Psoas muscle (tissue), 8 donors: ENCODE data around the gene CEBPB. TPM values are rescaled to one million over a fixed set of nuclear protein-coding genes. Genes with fewer than 3 reads are reported as not detected.

ENCODE experiments used
- ATAC-seq, 4 donors: fragments of 200-7000 bp; cut with Tn5 transposase; one replicate each; pipeline ENCODE4 v1.9.1; 2020; ENCODE audit warnings: moderate library complexity in 3 of 4, mild to moderate bottlenecking in 2 of 4
- DNase-seq, 2 donors: peaks; one replicate each; pipeline ENCODE4 v3.0.0-alpha.2; 2020
- H3K27ac ChIP-seq: fragments of 200-600 bp; one replicate; pipeline ENCODE4 v1.8.0; 2022
- H3K27me3 ChIP-seq, 3 donors: fragments of 200-600 bp in 1 of 3; one replicate each; pipeline versions ENCODE4 v1.6.1 to v1.8.0; 2013 to 2022; ENCODE audit warnings: low read length in 2 of 3, mild to moderate bottlenecking in 2 of 3, moderate library complexity in 1 of 3; ENCODE audit not compliant: insufficient read depth in 3 of 3
- H3K36me3 ChIP-seq, 2 donors: fragments of 200-600 bp in 1 of 2; one replicate each; pipeline versions ENCODE4 v1.6.1 to v1.8.0; 2013 to 2022; ENCODE audit warnings: low read depth in 1 of 2, mild to moderate bottlenecking in 1 of 2, moderate library complexity in 1 of 2; ENCODE audit not compliant: insufficient read depth in 1 of 2
- H3K4me1 ChIP-seq: fragments of 200-600 bp; one replicate; pipeline ENCODE4 v1.8.0; 2022
- H3K4me3 ChIP-seq: fragments of 200-600 bp; one replicate; pipeline ENCODE4 v1.8.0; 2022; ENCODE audit warnings: mild to moderate bottlenecking
- H3K9me3 ChIP-seq: fragments of 200-600 bp; one replicate; pipeline ENCODE4 v1.8.0; 2022
- whole genome bisulfite sequencing, 3 donors: extraction: QIAGEN DNeasy Blood & Tissue Kit; methylation state at CpG; one replicate each; pipeline versions ENCODE4 v1.1.6 to v1.1.7; 2013; 5-methylcytosine and 5-hydroxymethylcytosine counted together
- intact Hi-C, 2 donors: fragments of 100-400 bp; cut with DNase I; formaldehyde crosslinking; loops; one replicate each; pipeline versions ENCODE4 v1.11.0 to v1.14.2; 2022
- polyA plus RNA-seq, 3 donors: library from polyadenylated mRNA; stranded (reverse); fragments of 200-250 nt; gene quantifications; one replicate each; pipeline ENCODE4 v1.2.3, GENCODE V29; 2013
- total RNA-seq, 4 donors: library from RNA; stranded (reverse); fragmentation: NEBNext Ultra II Directional in 2 of 4; extraction: Animal tissue kit (Norgen Biotek cat#: 25700) in 2 of 4; gene quantifications; one replicate each; pipeline versions ENCODE4 v1.2.1 to v1.2.4, GENCODE V29; 2021 to 2023
- TF ChIP-seq, protein P1 (sequence below): fragments of 200-600 bp; IDR thresholded peaks from one replicate; pipeline ENCODE4 v1.8.0; 2022; ENCODE audit warnings: antibody characterized with exemption
- donor health status: healthy with polysubstance abuse.
- donor health status: DM: no; HTN: no; CAD: no; lungs with moderate emphysema.
- donor health status: Bipolar disorder and iron deficiency.
- donor health status: healthy.
- donor health status: DM: yes; HTN: yes; CAD: no.
- donor health status: DM: no; HTN: no; CAD: no.
- donor health status: DM: no; HTN: no; CAD: no.
- donor health status: DM: yes; HTN: yes; CAD: no.

The CEBPB gene
- total and polyA plus RNA-seq, 7 donors, result 38.7 to 445 (median 144) TPM

DNA sequence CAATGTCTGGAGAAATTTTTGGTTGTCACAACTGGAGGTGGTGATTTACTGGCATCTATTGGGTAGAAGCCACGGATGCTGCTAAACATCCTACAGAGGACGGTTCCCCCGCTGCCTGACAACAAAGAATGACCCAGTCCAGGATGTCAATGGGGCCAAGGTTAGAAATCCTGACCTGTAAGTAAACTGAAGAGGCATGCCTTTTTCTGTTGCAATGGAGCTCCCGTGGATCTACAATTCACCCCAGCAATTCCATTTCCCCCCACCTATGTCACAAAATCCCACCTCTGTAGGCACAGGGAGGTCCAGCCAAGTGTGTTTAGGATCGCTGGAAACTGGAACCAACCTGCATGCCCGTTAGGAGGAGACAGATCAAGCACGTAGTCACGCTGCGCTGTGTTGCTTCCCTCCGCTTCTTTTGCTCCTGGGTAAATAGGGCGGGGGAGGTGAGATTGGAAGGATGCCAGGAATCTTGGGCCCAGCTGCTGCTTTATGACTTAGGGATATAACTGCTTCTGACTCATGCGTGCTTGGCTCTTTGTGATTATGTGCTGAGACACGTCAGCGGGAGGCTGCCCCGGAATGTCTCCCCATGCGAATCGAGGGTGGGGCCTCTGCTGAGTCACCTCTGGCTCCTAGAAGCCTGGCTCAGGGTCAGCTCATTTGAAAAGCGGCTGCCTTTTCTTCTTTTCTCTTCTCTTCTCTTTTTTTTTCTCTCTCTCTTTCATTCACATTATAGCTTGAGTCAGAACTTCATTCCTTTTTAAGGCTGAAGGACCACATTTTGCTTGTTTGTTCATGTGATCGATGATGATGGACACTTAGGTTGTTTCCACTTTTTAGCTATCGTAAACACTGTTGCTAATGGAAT lies 24.7 kb upstream of the CEBPB start:
- Histone ChIP-seq H3K9me3 (no peaks in the 10 kb centered on the region), H3K27me3 (no peaks in the 10 kb centered on the region), H3K36me3 (no peaks in the 10 kb centered on the region), H3K27ac (peak overlapping the region; percentile 92), H3K4me3 (peak overlapping the region; percentile 54), H3K4me1 (peaks cover 39% of the 10 kb centered on the region)
- 2 to 3% (median 3%) methylated on average over 19 to 20 of the region's 20 CpGs for WGBS, 3 donors
- intact Hi-C loops, result loop anchor here in 1 of 2 donors (5.0 kb wide), 1 partner anchor 184 kb away; the partner anchor contains the start of gene SNAI1
- ATAC-seq, result peak; percentile 94 to 95 (median 95)
- TF ChIP-seq, protein P1, sequence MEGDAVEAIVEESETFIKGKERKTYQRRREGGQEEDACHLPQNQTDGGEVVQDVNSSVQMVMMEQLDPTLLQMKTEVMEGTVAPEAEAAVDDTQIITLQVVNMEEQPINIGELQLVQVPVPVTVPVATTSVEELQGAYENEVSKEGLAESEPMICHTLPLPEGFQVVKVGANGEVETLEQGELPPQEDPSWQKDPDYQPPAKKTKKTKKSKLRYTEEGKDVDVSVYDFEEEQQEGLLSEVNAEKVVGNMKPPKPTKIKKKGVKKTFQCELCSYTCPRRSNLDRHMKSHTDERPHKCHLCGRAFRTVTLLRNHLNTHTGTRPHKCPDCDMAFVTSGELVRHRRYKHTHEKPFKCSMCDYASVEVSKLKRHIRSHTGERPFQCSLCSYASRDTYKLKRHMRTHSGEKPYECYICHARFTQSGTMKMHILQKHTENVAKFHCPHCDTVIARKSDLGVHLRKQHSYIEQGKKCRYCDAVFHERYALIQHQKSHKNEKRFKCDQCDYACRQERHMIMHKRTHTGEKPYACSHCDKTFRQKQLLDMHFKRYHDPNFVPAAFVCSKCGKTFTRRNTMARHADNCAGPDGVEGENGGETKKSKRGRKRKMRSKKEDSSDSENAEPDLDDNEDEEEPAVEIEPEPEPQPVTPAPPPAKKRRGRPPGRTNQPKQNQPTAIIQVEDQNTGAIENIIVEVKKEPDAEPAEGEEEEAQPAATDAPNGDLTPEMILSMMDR, result no peak
- peak; percentile 97 to 98 for DNase-seq

DNA sequence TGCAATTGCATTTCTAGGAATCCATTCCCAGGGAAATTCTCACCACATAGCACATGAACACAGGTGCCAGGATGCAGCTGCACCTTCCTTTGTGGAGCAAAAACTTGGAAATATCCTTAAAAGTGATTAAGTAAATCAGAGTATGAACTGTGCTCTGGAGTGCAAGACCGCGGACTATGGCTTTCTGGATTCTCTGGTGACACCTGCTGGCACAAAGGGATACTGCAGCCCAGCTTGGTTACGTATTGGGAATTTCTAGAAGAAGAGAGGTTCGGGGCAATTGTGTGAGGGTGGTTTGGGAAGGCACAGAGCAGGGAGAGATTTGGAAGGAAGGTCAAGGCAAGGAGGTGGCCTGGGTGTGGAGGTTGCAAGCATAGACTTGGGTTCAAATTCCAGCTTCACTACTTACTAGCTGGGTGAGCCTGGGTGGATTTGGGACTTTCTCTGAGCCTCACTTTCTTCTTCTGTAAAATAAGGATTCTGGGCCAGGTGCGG lies 21.3 kb upstream of the CEBPB start:
- intact Hi-C loops, result loop anchor here (1.0 to 5.0 kb wide), 3 partner anchors 47 to 187 kb away; partner anchors contain the start of gene SNAI1 (in 1 of the 2)
- Histone ChIP-seq H3K36me3 (no peaks in the 10 kb centered on the region), H3K9me3 (no peaks in the 10 kb centered on the region), H3K4me3 (no peak overlapping the region), H3K27ac (peak overlapping the region; percentile 42), H3K4me1 (peaks cover 36% of the 10 kb centered on the region), H3K27me3 (no peaks in the 10 kb centered on the region)
- peak; percentile 22 to 36 (median 29) for ATAC-seq
- WGBS, 3 donors, result 20 to 25% (median 23%) methylated on average over 5 of the region's 5 CpGs
- DNase-seq, result peak; percentile 77 to 81
- TF ChIP-seq, protein P1, result peak; percentile 90

DNA sequence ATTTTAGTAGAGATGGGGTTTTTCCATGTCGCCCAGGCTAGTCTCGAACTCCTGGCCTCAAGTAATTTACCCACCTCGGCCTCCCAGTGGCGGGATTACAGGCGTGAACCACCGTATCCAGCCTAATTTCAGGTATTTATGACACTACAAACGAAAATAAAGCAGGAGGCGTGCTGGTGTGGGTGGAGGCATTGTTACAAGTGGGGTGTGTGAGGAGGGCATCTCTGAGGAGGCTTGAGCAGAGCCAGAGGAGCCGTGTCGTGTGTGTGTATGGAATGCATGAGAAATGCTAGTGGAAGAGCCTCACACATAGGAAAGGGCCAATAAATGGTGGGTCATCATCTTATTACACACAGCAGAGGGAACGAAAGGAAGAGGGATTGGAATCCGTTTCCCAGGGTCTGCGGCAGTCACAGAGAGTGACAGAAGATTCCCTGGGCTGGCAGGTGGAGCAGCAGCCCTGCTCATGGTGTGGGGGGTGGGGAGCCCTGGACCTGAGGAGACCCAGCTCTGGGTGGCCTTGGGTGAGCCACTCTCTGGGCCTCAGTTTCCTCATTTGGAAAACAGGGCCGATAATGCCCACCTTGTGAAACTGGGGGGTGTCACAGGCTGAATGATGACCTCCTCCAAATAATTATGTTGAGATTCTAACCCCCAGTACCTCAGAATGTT lies 19.9 kb upstream of the CEBPB start:
- Histone ChIP-seq H3K4me3 (no peak overlapping the region), H3K27me3 (no peaks in the 10 kb centered on the region), H3K27ac (peak overlapping the region; percentile 84), H3K9me3 (no peaks in the 10 kb centered on the region), H3K4me1 (peaks cover 30% of the 10 kb centered on the region), H3K36me3 (peaks cover 0 to 2% of the 10 kb centered on the region in 2 donors)
- TF ChIP-seq, protein P1, result no peak
- intact Hi-C loops, result no loop called here
- 88 to 90% (median 90%) methylated on average over 14 of the region's 14 CpGs for WGBS, 3 donors
- DNase-seq (no peak), ATAC-seq (no peak)

DNA sequence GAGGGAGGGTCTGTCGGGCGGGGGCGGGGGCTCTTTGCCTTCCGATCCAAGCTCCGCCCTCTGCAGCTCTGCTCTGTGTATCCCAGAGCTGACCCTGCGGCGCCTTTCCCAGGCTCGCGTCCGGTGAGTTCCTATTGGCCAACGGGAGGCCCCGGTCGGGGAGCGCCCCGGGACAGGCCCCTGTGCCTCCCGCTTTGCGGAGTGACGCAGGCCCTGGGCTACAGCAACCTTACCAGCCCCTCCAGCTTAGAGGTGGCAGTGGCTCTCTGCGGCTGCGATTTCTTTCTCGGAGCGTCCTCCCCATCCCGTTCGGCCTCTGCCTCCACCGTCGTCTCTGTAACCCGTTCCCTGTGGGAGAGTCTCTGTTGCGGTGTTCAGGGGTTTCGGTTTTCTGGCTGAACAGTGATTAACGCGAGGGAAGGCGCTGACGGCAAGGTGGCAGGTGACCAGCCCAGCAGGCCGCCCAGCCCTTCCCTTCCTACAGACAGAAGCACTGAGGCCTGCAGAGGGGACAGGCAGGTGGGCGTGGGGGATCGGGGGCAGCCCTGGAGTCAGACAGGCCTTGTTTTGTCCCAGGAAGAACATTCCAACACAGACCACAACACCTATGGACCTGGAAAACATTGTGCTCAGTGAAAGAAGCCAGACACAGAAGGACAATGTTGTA lies 18.1 kb upstream of the CEBPB start:
- Histone ChIP-seq H3K4me1 (peaks cover 21% of the 10 kb centered on the region), H3K4me3 (peak overlapping the region; percentile 68), H3K27me3 (no peaks in the 10 kb centered on the region), H3K9me3 (no peaks in the 10 kb centered on the region), H3K36me3 (peaks cover 0 to 10% of the 10 kb centered on the region in 2 donors), H3K27ac (peak overlapping the region; percentile 84)
- TF ChIP-seq, protein P1, result no peak
- WGBS, 3 donors, result 3 to 6% (median 4%) methylated on average over 29 to 36 of the region's 36 CpGs
- intact Hi-C loops, result no loop called here
- DNase-seq (peak; percentile 88 to 92), ATAC-seq (peak; percentile 90 to 93 (median 92))
